Endodermal cell (in vitro differentiated cells): ENCODE data around the gene KIF16B. TPM values are rescaled to one million over a fixed set of nuclear protein-coding genes. Genes with fewer than 3 reads are reported as not detected.
"Not testable (repeated sequence)": the region's sequence is repeated elsewhere in the genome, so short reads cannot be mapped to it uniquely, and the experiment has no call there.

Experiments
- DNase-seq: peaks from one replicate; pipeline ENCODE4 v3.0.0-alpha.2; 2017
- H3K27ac ChIP-seq: 2 replicates; pipeline ENCODE4 v1.5.1; 2013; ENCODE audit warnings: mild to moderate bottlenecking, low read depth, low read length, moderate library complexity
- H3K27me3 ChIP-seq: 2 replicates; pipeline ENCODE4 v1.6.1; 2013; ENCODE audit warnings: mild to moderate bottlenecking, low read length, moderate library complexity; ENCODE audit not compliant: insufficient read depth, control insufficient read depth, poor library complexity, severe bottlenecking
- H3K36me3 ChIP-seq: 2 replicates; pipeline ENCODE4 v1.7.0; 2013; ENCODE audit warnings: mild to moderate bottlenecking, low read length, moderate library complexity; ENCODE audit not compliant: control insufficient read depth, insufficient read depth
- H3K4me1 ChIP-seq: one replicate; pipeline ENCODE4 v1.7.0; 2013; ENCODE audit warnings: low read length; ENCODE audit not compliant: control insufficient read depth, insufficient read depth
- H3K4me3 ChIP-seq: 2 replicates; pipeline ENCODE4 v1.5.1; 2013; ENCODE audit warnings: mild to moderate bottlenecking, low read length, moderate library complexity
- H3K9ac ChIP-seq: 2 replicates; pipeline ENCODE4 v1.6.1; 2013; ENCODE audit warnings: mild to moderate bottlenecking, low read length, moderate library complexity; ENCODE audit not compliant: poor library complexity, severe bottlenecking; ENCODE audit errors: extremely low read depth
- H3K9me3 ChIP-seq: 2 replicates; pipeline ENCODE4 v1.6.1; 2013; ENCODE audit warnings: mild to moderate bottlenecking, low read length, moderate library complexity; ENCODE audit not compliant: control insufficient read depth
- H3K27ac Mint-ChIP-seq: 2 replicates; pipeline ENCODE4 v1.8.0; 2020; ENCODE audit warnings: mixed read lengths
- H3K27me3 Mint-ChIP-seq: 2 replicates; pipeline ENCODE4 v1.8.0; 2021; ENCODE audit warnings: mild to moderate bottlenecking, mixed read lengths; ENCODE audit not compliant: insufficient read depth
- H3K36me3 Mint-ChIP-seq: 2 replicates; pipeline ENCODE4 v1.8.0; 2020; ENCODE audit warnings: low read depth, mixed read lengths
- H3K4me1 Mint-ChIP-seq: 2 replicates; pipeline ENCODE4 v1.8.0; 2020; ENCODE audit warnings: mixed read lengths
- H3K4me3 Mint-ChIP-seq: 2 replicates; pipeline ENCODE4 v1.8.0; 2020; ENCODE audit warnings: mild to moderate bottlenecking, moderate library complexity, mixed read lengths
- H3K9me3 Mint-ChIP-seq: 2 replicates; pipeline ENCODE4 v1.8.0; 2020; ENCODE audit warnings: mild to moderate bottlenecking, mixed read lengths
- CTCF ChIP-seq: fragments of 200-600 bp; sonication (generic); conservative IDR thresholded peaks from 2 replicates; pipeline ENCODE4 v1.5.0; 2021; ENCODE audit warnings: antibody characterized with exemption, mild to moderate bottlenecking
- WGBS, 2 experiments: methylation state at CpG; one replicate each; pipeline versions ENCODE4 v1.1.5 to v1.1.7; 2013; ENCODE audit warnings: missing lambda C conversion rate in 2 of 2, mixed read lengths in 1 of 2; ENCODE audit not compliant: insufficient coverage in 1 of 2, insufficient read length in 1 of 2; 5-methylcytosine and 5-hydroxymethylcytosine counted together
- total RNA-seq, 2 donors: library from RNA; stranded (reverse); fragmentation: NEBNext Ultra II Directional in 1 of 2; extraction: Animal tissue kit (Norgen Biotek cat#: 25700) in 1 of 2; gene quantifications; 2 replicates in 1 of 2; 3 replicates in 1 of 2; pipeline ENCODE4 v1.2.1, GENCODE V29; 2021

Gene KIF16B
- total RNA-seq, 2 donors from 2014 or later, result 17.3 to 18.8 TPM

- H3K9ac ChIP-seq, result no peak overlapping the region
- Mint-ChIP-seq H3K9me3 (peaks cover 6% of the 10 kb centered on the region), H3K4me3 (no peak overlapping the region), H3K4me1 (peaks cover 16% of the 10 kb centered on the region), H3K27me3 (peaks cover 2% of the 10 kb centered on the region), H3K36me3 (peaks cover 3% of the 10 kb centered on the region), H3K27ac (no peak overlapping the region)
- DNase-seq, result no peak
- H3K4me1 ChIP-seq, result peaks cover 13% of the 10 kb centered on the region
- no peak for TF ChIP-seq CTCF
- H3K27me3 ChIP-seq, result no peaks in the 10 kb centered on the region
- peaks cover 5% of the 10 kb centered on the region for H3K9me3 ChIP-seq
- 93 to 97% methylated on average over 5 to 7 of the region's 7 CpGs for WGBS, 2 experiments
- no peak overlapping the region for H3K27ac ChIP-seq
- H3K36me3 ChIP-seq, result no peaks in the 10 kb centered on the region
- no peak overlapping the region for H3K4me3 ChIP-seq
Measured at GRCh38 chr20:16260911-16261310, 312.3 kb downstream of the KIF16B start.

GRCh38 chr20:16260133-16260532 lies 313.1 kb downstream of the KIF16B start:
- not testable (repeated sequence) for H3K27ac Mint-ChIP-seq
- WGBS, 2 experiments, result 92% methylated on average over 6 to 9 of the region's 12 CpGs

GRCh38 chr20:16258766-16259165 lies 314.5 kb downstream of the KIF16B start:
- Mint-ChIP-seq H3K27ac (no peak overlapping the region), H3K4me3 (no peak overlapping the region), H3K9me3 (no peaks in the 10 kb centered on the region), H3K4me1 (peaks cover 16% of the 10 kb centered on the region), H3K36me3 (no peaks in the 10 kb centered on the region), H3K27me3 (peaks cover 2% of the 10 kb centered on the region)
- Histone ChIP-seq H3K4me1 (peaks cover 13% of the 10 kb centered on the region), H3K4me3 (no peak overlapping the region), H3K36me3 (no peaks in the 10 kb centered on the region), H3K9ac (no peak overlapping the region), H3K9me3 (no peaks in the 10 kb centered on the region), H3K27ac (no peak overlapping the region), H3K27me3 (no peaks in the 10 kb centered on the region)
- TF ChIP-seq CTCF, result no peak
- peak; percentile 24 for DNase-seq
- WGBS, 2 experiments, result 92 to 100% methylated on average over 1 to 3 of the region's 3 CpGs

More at GRCh38 chr20:16260133-16260532, 313.1 kb downstream of the KIF16B start:
- DNase-seq, result peak; percentile 15
- H3K27ac ChIP-seq, H3K27me3 Mint-ChIP-seq, H3K9me3 Mint-ChIP-seq, H3K4me3 Mint-ChIP-seq, H3K27me3 ChIP-seq, H3K9ac ChIP-seq, H3K4me3 ChIP-seq, H3K9me3 ChIP-seq, H3K36me3 ChIP-seq, H3K36me3 Mint-ChIP-seq: not testable (repeated sequence)
- H3K4me1 ChIP-seq, result peaks cover 13% of the 10 kb centered on the region
- H3K4me1 Mint-ChIP-seq, result peaks cover 16% of the 10 kb centered on the region

GRCh38 chr20:16257813-16258430 lies 315.3 kb downstream of the KIF16B start:
- no peak overlapping the region for H3K27ac Mint-ChIP-seq
- H3K4me3 Mint-ChIP-seq, result no peak overlapping the region

More at GRCh38 chr20:16257813-16258430, 315.3 kb downstream of the KIF16B start:
- H3K4me3 ChIP-seq, result no peak overlapping the region
- no peaks in the 10 kb centered on the region for H3K9me3 ChIP-seq
- Mint-ChIP-seq H3K4me1 (peaks cover 15% of the 10 kb centered on the region), H3K9me3 (no peaks in the 10 kb centered on the region), H3K36me3 (no peaks in the 10 kb centered on the region), H3K27me3 (peaks cover 2% of the 10 kb centered on the region)
- H3K9ac ChIP-seq, result no peak overlapping the region
- DNase-seq, result peak; percentile 2
- no peak overlapping the region for H3K27ac ChIP-seq
- TF ChIP-seq CTCF, result no peak
- peaks cover 13% of the 10 kb centered on the region for H3K4me1 ChIP-seq
- H3K36me3 ChIP-seq, result no peaks in the 10 kb centered on the region
- H3K27me3 ChIP-seq, result no peaks in the 10 kb centered on the region
- 48 to 100% methylated on average over 1 to 2 of the region's 2 CpGs for WGBS, 2 experiments
